H1 (cell line): Measurements from ENCODE around the gene DBP. TPM values are rescaled to one million over a fixed set of nuclear protein-coding genes. Genes with fewer than 3 reads are reported as not detected.
A peak's percentile ranks its signal among the peaks of the same experiment; 100 is the strongest.

Experiments
- CTCF ChIA-PET: fragments of 300-600 bp; sonication (Branson Sonifier 250); formaldehyde crosslinking; loops from one replicate; lab custom pipeline; 2021; ENCODE audit not compliant: partially characterized antibody; lab: Charles Lee
- POLR2A ChIA-PET: fragments of 300-600 bp; sonication (Branson Sonifier 250); formaldehyde crosslinking; loops from one replicate; lab custom pipeline; 2021; ENCODE audit warnings: inconsistent platforms; ENCODE audit not compliant: partially characterized antibody; lab: Charles Lee
- DNase-seq, 2 experiments: peaks; one replicate each; pipeline versions ENCODE4 v3.0.0 to v3.0.0-alpha.2; 2010 to 2022; ENCODE audit warnings: low spot score in 2 of 2, low read depth in 1 of 2, mixed read lengths in 1 of 2
- FAIRE-seq: peaks from 2 replicates; lab custom pipeline; 2011; peaks lifted over from hg19 to GRCh38; lab: Jason Lieb, UNC
- H2AFZ ChIP-seq: 2 replicates; pipeline ENCODE4 v1.8.1; 2012; ENCODE audit warnings: low read length, inconsistent platforms
- H2AK5ac ChIP-seq: 2 replicates; pipeline ENCODE4 v1.6.1; 2013; ENCODE audit warnings: low read depth, low read length
- H2BK120ac ChIP-seq: replicated peaks from 2 replicates; pipeline ENCODE3; 2013; ENCODE audit warnings: low read depth, low read length, inconsistent platforms
- H2BK12ac ChIP-seq: 2 replicates; pipeline ENCODE4 v1.6.1; 2013; ENCODE audit warnings: low read depth, low read length
- H2BK15ac ChIP-seq: 2 replicates; pipeline ENCODE4 v1.6.1; 2013; ENCODE audit warnings: low read length
- H2BK20ac ChIP-seq: 2 replicates; pipeline ENCODE4 v1.6.1; 2013; ENCODE audit warnings: low read length
- H2BK5ac ChIP-seq: 2 replicates; pipeline ENCODE4 v1.6.1; 2013; ENCODE audit warnings: low read depth, low read length
- H3K14ac ChIP-seq: 2 replicates; pipeline ENCODE4 v1.6.1; 2013; ENCODE audit warnings: inconsistent platforms; ENCODE audit not compliant: insufficient read length
- H3K18ac ChIP-seq: 2 replicates; pipeline ENCODE4 v1.6.1; 2013; ENCODE audit warnings: low read length; ENCODE audit errors: extremely low read depth
- H3K23ac ChIP-seq: 2 replicates; pipeline ENCODE4 v1.6.1; 2013; ENCODE audit warnings: inconsistent platforms; ENCODE audit not compliant: insufficient read length
- H3K23me2 ChIP-seq: 2 replicates; pipeline ENCODE4 v1.6.1; 2013; ENCODE audit warnings: low read depth, low read length
- H3K27ac ChIP-seq: 2 replicates; pipeline ENCODE4 v1.6.1; 2011; ENCODE audit warnings: low read depth, low read length, inconsistent platforms
- H3K27me3 ChIP-seq, 4 experiments: replicated peaks in 1 of 4; 1 replicate in 1 of 4; 2 replicates in 3 of 4; pipeline versions ENCODE4 v1.6.1 to v1.8.1; 2011 to 2013; ENCODE audit warnings: low read length in 3 of 4, mild to moderate bottlenecking in 3 of 4, inconsistent platforms in 2 of 4, mixed read lengths in 2 of 4, moderate library complexity in 1 of 4; ENCODE audit not compliant: control insufficient read depth in 3 of 4, insufficient read depth in 3 of 4; ENCODE audit errors: extremely low read depth in 1 of 4
- H3K36me3 ChIP-seq, 4 experiments: 2 replicates each; pipeline versions ENCODE4 v1.6.1 to v1.8.1; 2011 to 2013; ENCODE audit warnings: mild to moderate bottlenecking in 4 of 4, low read length in 3 of 4, moderate library complexity in 2 of 4, control low read depth in 1 of 4, inconsistent platforms in 1 of 4; ENCODE audit not compliant: insufficient read depth in 4 of 4, control insufficient read depth in 2 of 4
- H3K4ac ChIP-seq: replicated peaks from 2 replicates; pipeline ENCODE3; 2013; ENCODE audit warnings: low read length, low read depth, mixed read lengths, inconsistent platforms; ENCODE audit not compliant: insufficient read length
- H3K4me1 ChIP-seq, 4 experiments: replicated peaks in 1 of 4; 1 replicate in 1 of 4; 2 replicates in 3 of 4; pipeline versions ENCODE4 v1.6.1 to v1.8.1; 2011 to 2013; ENCODE audit warnings: low read length in 3 of 4, inconsistent platforms in 2 of 4, mixed read lengths in 1 of 4; ENCODE audit not compliant: insufficient read depth in 4 of 4, control insufficient read depth in 3 of 4
- H3K4me2 ChIP-seq, 2 experiments: 2 replicates each; pipeline versions ENCODE4 v1.6.1 to v1.8.1; 2011 to 2013; ENCODE audit warnings: low read depth in 2 of 2, low read length in 2 of 2, control low read depth in 1 of 2, inconsistent platforms in 1 of 2, mild to moderate bottlenecking in 1 of 2; ENCODE audit not compliant: insufficient read depth in 1 of 2
- H3K4me3 ChIP-seq, 4 experiments: fragments of 200-600, 300-600 bp in 1 of 4; sonication (generic), shearing (Covaris generic), sonication (Bioruptor Twin) in 1 of 4; 2 replicates each; pipeline versions ENCODE4 v1.5.1 to v1.8.1; 2011 to 2016; ENCODE audit warnings: low read length in 4 of 4, low read depth in 3 of 4, control low read depth in 2 of 4, inconsistent platforms in 2 of 4, mild to moderate bottlenecking in 2 of 4, mixed read lengths in 1 of 4, moderate library complexity in 1 of 4; ENCODE audit not compliant: insufficient read depth in 2 of 4; ENCODE audit errors: extremely low read depth in 1 of 4
- H3K56ac ChIP-seq: replicated peaks from 2 replicates; pipeline ENCODE3; 2013; ENCODE audit warnings: low read depth, mild to moderate bottlenecking, mixed read lengths, low read length, inconsistent platforms; ENCODE audit not compliant: insufficient read length
- H3K79me1 ChIP-seq: 2 replicates; pipeline ENCODE4 v1.6.1; 2013; ENCODE audit warnings: low read depth, low read length, control low read depth
- H3K79me2 ChIP-seq, 2 experiments: 2 replicates each; pipeline versions ENCODE4 v1.6.1 to v1.8.1; 2012 to 2013; ENCODE audit warnings: low read length in 2 of 2, mild to moderate bottlenecking in 2 of 2, inconsistent platforms in 1 of 2; ENCODE audit not compliant: insufficient read depth in 2 of 2, control insufficient read depth in 1 of 2
- H3K9ac ChIP-seq, 4 experiments: replicated peaks in 1 of 4; 1 replicate in 1 of 4; 2 replicates in 3 of 4; pipeline versions ENCODE4 v1.6.1 to v1.8.1; 2011 to 2013; ENCODE audit warnings: low read depth in 3 of 4, low read length in 3 of 4, control low read depth in 2 of 4, mild to moderate bottlenecking in 2 of 4, moderate library complexity in 2 of 4, inconsistent platforms in 1 of 4; ENCODE audit errors: extremely low read depth in 1 of 4
- H3K9me3 ChIP-seq, 2 experiments: 2 replicates each; pipeline versions ENCODE4 v1.6.1 to v1.8.1; 2012 to 2013; ENCODE audit warnings: mild to moderate bottlenecking in 2 of 2, moderate library complexity in 2 of 2, control low read depth in 1 of 2, inconsistent platforms in 1 of 2, low read depth in 1 of 2, low read length in 1 of 2, mixed read lengths in 1 of 2; ENCODE audit not compliant: insufficient read depth in 2 of 2
- H4K20me1 ChIP-seq, 2 experiments: replicated peaks in 1 of 2; 2 replicates each; pipeline versions ENCODE3 to v1.8.1; 2011 to 2013; ENCODE audit warnings: inconsistent platforms in 2 of 2, low read length in 2 of 2, mild to moderate bottlenecking in 1 of 2; ENCODE audit not compliant: insufficient read depth in 2 of 2, control insufficient read depth in 1 of 2
- H4K5ac ChIP-seq: 2 replicates; pipeline ENCODE4 v1.6.1; 2013; ENCODE audit warnings: low read length, low read depth, mixed read lengths, inconsistent platforms; ENCODE audit not compliant: insufficient read length
- H4K8ac ChIP-seq: 2 replicates; pipeline ENCODE4 v1.8.0; 2013; ENCODE audit warnings: mild to moderate bottlenecking, moderate library complexity, low read length, inconsistent platforms; ENCODE audit not compliant: insufficient read depth; ENCODE audit errors: extremely low read depth
- H4K91ac ChIP-seq: replicated peaks from 2 replicates; pipeline ENCODE3; 2013; ENCODE audit warnings: low read length, mixed read lengths, inconsistent platforms; ENCODE audit not compliant: insufficient read length
- CEBPB ChIP-seq: IDR thresholded peaks from 2 replicates; pipeline ENCODE4 v1.6.1; 2012; ENCODE audit warnings: low read depth, low read length
- CREB1 ChIP-seq: IDR thresholded peaks from 2 replicates; pipeline ENCODE4 v1.6.1; 2012; ENCODE audit warnings: inconsistent platforms
- EGR1 ChIP-seq: IDR thresholded peaks from 2 replicates; pipeline ENCODE4 v1.6.1; 2011; ENCODE audit warnings: low read depth, low read length, borderline replicate concordance
- EP300 ChIP-seq, 2 experiments: IDR thresholded peaks; 1 replicate in 1 of 2; 2 replicates in 1 of 2; pipeline ENCODE4 v1.6.1; 2011 to 2012; ENCODE audit warnings: low read depth in 2 of 2, low read length in 2 of 2, mild to moderate bottlenecking in 2 of 2, borderline replicate concordance in 1 of 2, inconsistent platforms in 1 of 2, moderate library complexity in 1 of 2
- MAX ChIP-seq: IDR thresholded peaks from 2 replicates; pipeline ENCODE4 v1.6.1; 2012; ENCODE audit warnings: inconsistent platforms
- NRF1 ChIP-seq: IDR thresholded peaks from 2 replicates; pipeline ENCODE4 v1.6.1; 2011; ENCODE audit warnings: mild to moderate bottlenecking, low read depth, low read length, improper control_type of control experiment
- RBBP5 ChIP-seq: IDR thresholded peaks from 2 replicates; pipeline ENCODE4 v1.7.1; 2012; ENCODE audit warnings: low read depth, mild to moderate bottlenecking, inconsistent platforms, low read length, moderate library complexity, borderline replicate concordance
- RNF2 ChIP-seq: fragments of 200-900, 300-1000 bp; sonication (generic); IDR thresholded peaks from 2 replicates; pipeline ENCODE4 v1.7.1; 2016; ENCODE audit warnings: borderline replicate concordance, low read depth, mild to moderate bottlenecking, antibody characterized with exemption, low read length; ENCODE audit not compliant: poor library complexity, severe bottlenecking; ENCODE audit errors: missing control alignments
- SP1 ChIP-seq: IDR thresholded peaks from 2 replicates; pipeline ENCODE4 v1.6.1; 2011; ENCODE audit warnings: low read depth, low read length
- TCF12 ChIP-seq: IDR thresholded peaks from 2 replicates; pipeline ENCODE4 v1.6.1; 2011; ENCODE audit warnings: low read depth, mild to moderate bottlenecking, low read length
- TEAD4 ChIP-seq: IDR thresholded peaks from 2 replicates; pipeline ENCODE4 v1.6.1; 2012; ENCODE audit warnings: low read depth, low read length, inconsistent platforms, mixed read lengths
- YY1 ChIP-seq: IDR thresholded peaks from 2 replicates; pipeline ENCODE4 v1.6.1; 2011; ENCODE audit warnings: low read depth, mild to moderate bottlenecking, low read length
- WGBS, 2 experiments: shearing (Covaris generic) in 1 of 2; methylation state at CpG; one replicate each; pipeline versions ENCODE4 v1.1.6 to v1.1.7; 2013 to 2015; ENCODE audit warnings: low lambda C conversion rate in 2 of 2, mixed read lengths in 2 of 2, inconsistent platforms in 1 of 2, low coverage in 1 of 2, missing lambda C conversion rate in 1 of 2; ENCODE audit not compliant: insufficient replicate concordance in 2 of 2, insufficient coverage in 1 of 2, insufficient read length in 1 of 2; ENCODE audit errors: extremely low coverage in 1 of 2, missing lambda C conversion rate in 1 of 2; 5-methylcytosine and 5-hydroxymethylcytosine counted together
- polyA plus RNA-seq, 7 experiments: library from polyadenylated mRNA; depleted of rRNA in 3 of 7; stranded (reverse) in 5 of 7; unstranded in 2 of 7; fragments of >200 nt in 5 of 7; fragments of 200-250 nt in 2 of 7; gene quantifications; 1 replicate in 5 of 7; 2 replicates in 1 of 7; 4 replicates in 1 of 7; pipeline versions ENCODE4 v1.2.1 to v1.2.3, GENCODE V29; 2011 to 2013; ENCODE audit warnings: missing spikeins in 2 of 7, mixed read lengths in 2 of 7
- total RNA-seq: library from RNA; stranded (reverse); fragmentation: NEBNext Ultra II Directional; extraction: Animal tissue kit (Norgen Biotek cat#: 25700); gene quantifications from 2 replicates; pipeline ENCODE4 v1.2.1, GENCODE V29; 2021

DBP gene
- total and polyA plus RNA-seq, 2 of the 8 experiments (the other 6 are each of a cell fraction or from before 2014, with no cell fraction given): 7.5 to 8.3 TPM

- 0 out of 2 replicates have a peak overlapping the region, but pooled peaks have one; percentile 68 for H2BK12ac ChIP-seq
- H3K9ac ChIP-seq: no peak overlapping the region
- peaks cover 0 to 7% (median 1%) of the 10 kb centered on the region in 4 experiments; a peak in 4 of 7 replicates for H3K4me1 ChIP-seq
- peak overlapping the region; percentile 80; the same call in 1 of the 2 replicates for H2BK20ac ChIP-seq
- H2BK5ac ChIP-seq: no peak overlapping the region; the same call in 1 of the 2 replicates
- no peak overlapping the region for H2BK120ac ChIP-seq
- DNase-seq (no peak), FAIRE-seq (no peak)
- H3K23ac ChIP-seq: no peak overlapping the region
- peak overlapping the region; percentile 1 for H4K91ac ChIP-seq
- H3K4ac ChIP-seq: no peak overlapping the region
- no peaks in the 10 kb centered on the region for H4K20me1 ChIP-seq
- H3K14ac ChIP-seq: no peak overlapping the region
- WGBS, 2 experiments: 59% methylated on average over 3 of the region's 10 CpGs; no CpG with 5 or more reads in 1 of the 2 experiments
- H3K27me3 ChIP-seq: no peaks in the 10 kb centered on the region
- H2AFZ ChIP-seq: no peak overlapping the region
- ChIA-PET CTCF (interaction anchor here (0.6 to 3.4 kb wide), 9 partner anchors 8 to 149 kb away, joined by 4 to 26 read pairs (median 7); no protein-coding TSS in a partner anchor), POLR2A (interaction anchor here (1.0 to 2.4 kb wide), 11 partner anchors 9 to 190 kb away, joined by 3 to 27 read pairs (median 6); partner anchors contain the start of genes FAM83E and FUT2)
- H3K23me2 ChIP-seq: peaks cover 11% of the 10 kb centered on the region
- H3K18ac ChIP-seq: no peak overlapping the region; the same call in 1 of the 2 replicates
- H3K79me2 ChIP-seq: peaks cover 0 to 11% of the 10 kb centered on the region in 2 experiments; a peak in 2 of 4 replicates
- no peak overlapping the region for H3K27ac ChIP-seq
- no peaks in the 10 kb centered on the region for H3K79me1 ChIP-seq
- H2BK15ac ChIP-seq: no peak overlapping the region
- H3K56ac ChIP-seq: no peak overlapping the region
- peak overlapping the region in 1 of 4 experiments; percentile 84; a peak in 2 of 8 replicates for H3K4me3 ChIP-seq
- no peak overlapping the region for H2AK5ac ChIP-seq
- peak overlapping the region in 1 of 2 experiments; percentile 42 for H3K4me2 ChIP-seq
- 0 out of 4 replicates have a peak, but pooled peaks cover 0 to 3% of the 10 kb centered on the region in 2 experiments for H3K9me3 ChIP-seq
- no peak overlapping the region for H4K8ac ChIP-seq
- no peak overlapping the region for H4K5ac ChIP-seq
- no peaks in the 10 kb centered on the region for H3K36me3 ChIP-seq
- 0 out of 2 replicates have a peak, but pooled peaks have one; percentile 50 for TF ChIP-seq YY1
- no peak for TF ChIP-seq NRF1
- TF ChIP-seq TCF12: 0 out of 2 replicates have a peak, but pooled peaks have one; percentile 40
- no peak for TF ChIP-seq CEBPB
- 0 out of 3 replicates have a peak, but pooled peaks of 1 of the 2 experiments have one; percentile 1 for TF ChIP-seq EP300 (IDR thresholded peaks at IDR 0.05; ENCODE audit: borderline replicate concordance in 1 of 2, low read depth in 2 of 2, low read length in 2 of 2)
- TF ChIP-seq EGR1: peak; percentile 93
- TF ChIP-seq CREB1: peak; percentile 66; the same call in 1 of the 2 replicates
- peak; percentile 48; the same call in 1 of the 2 replicates for TF ChIP-seq MAX
- 0 out of 2 replicates have a peak, but pooled peaks have one; percentile 26 for TF ChIP-seq TEAD4
- TF ChIP-seq RBBP5: no peak
- peak; percentile 73 for TF ChIP-seq SP1
- TF ChIP-seq RNF2: no peak
These were observed 9.6 kb upstream of the DBP start for GRCh38 chr19:48646722-48647216.
